HEK293 (cell line): Measurements from ENCODE around the gene MCF2L.

ENCODE experiments used
- CTCF ChIA-PET: fragments of 350-600 bp; formaldehyde crosslinking; extraction: SDS; loops from one replicate; lab custom pipeline; 2021; ENCODE audit warnings: antibody characterized with exemption; lab: Yijun Ruan, JAX
- POLR2A ChIA-PET: fragments of 300-600 bp; formaldehyde crosslinking; extraction: SDS; loops from one replicate; lab custom pipeline; 2020; ENCODE audit warnings: antibody characterized with exemption, inconsistent platforms; lab: Yijun Ruan, JAX
- H3K27ac ChIP-seq: fragments of 200-500 bp; sonication (Bioruptor generic); 2 replicates; pipeline ENCODE4 v1.5.1; 2014; ENCODE audit warnings: low read depth, low read length, control low read depth, inconsistent platforms; ENCODE audit errors: extremely low read depth
- H3K36me3 ChIP-seq, 2 experiments: fragments of 200-500 bp in 1 of 2; sonication (Bioruptor generic) in 1 of 2; 1 replicate in 1 of 2; 2 replicates in 1 of 2; pipeline ENCODE4 v1.5.1; 2014 to 2017; ENCODE audit warnings: inconsistent platforms in 2 of 2, low read length in 2 of 2; ENCODE audit not compliant: control insufficient read depth in 2 of 2, insufficient read depth in 1 of 2
- H3K4me1 ChIP-seq: fragments of 200-500 bp; sonication (Bioruptor generic); 2 replicates; pipeline ENCODE4 v1.5.1; 2014; ENCODE audit warnings: mild to moderate bottlenecking, low read length, inconsistent platforms; ENCODE audit not compliant: control insufficient read depth, insufficient read depth
- H3K4me3 ChIP-seq: 2 replicates; pipeline ENCODE4 v1.5.1; 2011; ENCODE audit warnings: low read depth, mild to moderate bottlenecking, control low read depth, low read length, moderate library complexity
- H3K9me3 ChIP-seq: fragments of 200-500 bp; sonication (Bioruptor generic); 2 replicates; pipeline ENCODE4 v1.5.1; 2014; ENCODE audit warnings: low read depth, low read length, inconsistent platforms; ENCODE audit not compliant: control insufficient read depth, insufficient read depth
- AEBP2 ChIP-seq: fragments of 450-650 bp; formaldehyde crosslinking; IDR thresholded peaks from 2 replicates; pipeline ENCODE4 v1.5.1; 2016; ENCODE audit warnings: missing biosample characterization, missing genetic modification characterization, borderline replicate concordance
- ATF2 ChIP-seq: fragments of 450-650 bp; formaldehyde crosslinking; IDR thresholded peaks from 2 replicates; pipeline ENCODE4 v1.5.1; 2016; ENCODE audit warnings: missing biosample characterization, missing genetic modification characterization, low read depth
- BCL11B ChIP-seq: fragments of 450-650 bp; formaldehyde crosslinking; IDR thresholded peaks from 2 replicates; pipeline ENCODE4 v1.5.1; 2016; ENCODE audit warnings: low read depth, missing biosample characterization, missing genetic modification characterization
- GFI1B ChIP-seq: fragments of 450-650 bp; formaldehyde crosslinking; IDR thresholded peaks from 2 replicates; pipeline ENCODE4 v1.5.1; 2016; ENCODE audit warnings: missing biosample characterization, missing genetic modification characterization
- HOXC10 ChIP-seq: sonication (generic); formaldehyde crosslinking; IDR thresholded peaks from 2 replicates; pipeline ENCODE4 v1.8.1; 2023; ENCODE audit warnings: mild to moderate bottlenecking, missing genetic modification reagents
- KLF1 ChIP-seq: fragments of 450-650 bp; formaldehyde crosslinking; IDR thresholded peaks from 2 replicates; pipeline ENCODE4 v1.5.1; 2016; ENCODE audit warnings: missing biosample characterization, missing genetic modification characterization
- KLF16 ChIP-seq: fragments of 450-650 bp; formaldehyde crosslinking; IDR thresholded peaks from 2 replicates; pipeline ENCODE4 v1.5.1; 2017; ENCODE audit warnings: missing biosample characterization, missing genetic modification characterization
- KLF17 ChIP-seq: fragments of 450-650 bp; formaldehyde crosslinking; IDR thresholded peaks from 2 replicates; pipeline ENCODE4 v1.5.1; 2016; ENCODE audit warnings: missing biosample characterization, missing genetic modification characterization
- MYNN ChIP-seq: fragments of 450-650 bp; formaldehyde crosslinking; IDR thresholded peaks from 2 replicates; pipeline ENCODE4 v1.5.1; 2016; ENCODE audit warnings: missing biosample characterization, missing genetic modification characterization, borderline replicate concordance
- PRDM6 ChIP-seq: fragments of 450-650 bp; formaldehyde crosslinking; IDR thresholded peaks from 2 replicates; pipeline ENCODE4 v1.5.1; 2017; ENCODE audit warnings: missing biosample characterization, missing genetic modification characterization
- TRIM28 ChIP-seq: IDR thresholded peaks from 2 replicates; pipeline ENCODE4 v1.6.1; 2011; ENCODE audit warnings: low read length, control low read depth, borderline replicate concordance
- ZBTB20 ChIP-seq: fragments of 450-650 bp; formaldehyde crosslinking; IDR thresholded peaks from 2 replicates; pipeline ENCODE4 v1.5.1; 2016; ENCODE audit warnings: missing biosample characterization, missing genetic modification characterization
- ZBTB8A ChIP-seq: fragments of 450-650 bp; formaldehyde crosslinking; IDR thresholded peaks from 2 replicates; pipeline ENCODE4 v1.5.1; 2016; ENCODE audit warnings: missing biosample characterization, missing genetic modification characterization
- ZNF341 ChIP-seq: fragments of 450-650 bp; formaldehyde crosslinking; IDR thresholded peaks from 2 replicates; pipeline ENCODE4; 2016; ENCODE audit warnings: low read depth, missing biosample characterization, missing genetic modification characterization
- ZNF423 ChIP-seq: fragments of 450-650 bp; formaldehyde crosslinking; IDR thresholded peaks from 2 replicates; pipeline ENCODE4 v1.5.1; 2016; ENCODE audit warnings: missing biosample characterization, missing genetic modification characterization
- ZNF433 ChIP-seq: fragments of 450-650 bp; formaldehyde crosslinking; IDR thresholded peaks from 2 replicates; pipeline ENCODE4 v1.5.1; 2016; ENCODE audit warnings: missing biosample characterization, missing genetic modification characterization, low read depth
- ZNF518A ChIP-seq: fragments of 450-650 bp; formaldehyde crosslinking; conservative IDR thresholded peaks from 2 replicates; pipeline ENCODE4 v1.5.1; 2016; ENCODE audit warnings: low read depth, missing biosample characterization, missing genetic modification characterization
- ZNF558 ChIP-seq: fragments of 450-650 bp; formaldehyde crosslinking; IDR thresholded peaks from 2 replicates; pipeline ENCODE4 v1.5.1; 2016; ENCODE audit warnings: missing biosample characterization, missing genetic modification characterization
- ZNF585B ChIP-seq: fragments of 450-650 bp; formaldehyde crosslinking; IDR thresholded peaks from 2 replicates; pipeline ENCODE4 v1.5.1; 2016; ENCODE audit warnings: missing biosample characterization, missing genetic modification characterization
- ZNF692 ChIP-seq: fragments of 450-650 bp; formaldehyde crosslinking; IDR thresholded peaks from 2 replicates; pipeline ENCODE4 v1.5.1; 2016; ENCODE audit warnings: missing biosample characterization, missing genetic modification characterization
- ZNF707 ChIP-seq: fragments of 450-650 bp; formaldehyde crosslinking; IDR thresholded peaks from 2 replicates; pipeline ENCODE4 v1.5.1; 2016; ENCODE audit warnings: missing biosample characterization, missing genetic modification characterization
- ZNF792 ChIP-seq: fragments of 450-650 bp; formaldehyde crosslinking; IDR thresholded peaks from 2 replicates; pipeline ENCODE4 v1.5.1; 2016; ENCODE audit warnings: missing biosample characterization, missing genetic modification characterization

MCF2L gene

GRCh38 chr13:113120300-113121182 is 151.5 kb downstream of the MCF2L start:
- H3K4me3 ChIP-seq: no peak overlapping the region
- POLR2A ChIA-PET: interaction anchor here (0.6 kb wide), 1 partner anchor 178 kb away, joined by 3 read pairs; no protein-coding TSS in a partner anchor
- TF ChIP-seq ZBTB8A (tag by site-specific recombination) (no peak), ZNF792 (tag by site-specific recombination) (no peak), ZNF341 (tag by site-specific recombination) (no peak), BCL11B (tag by site-specific recombination) (no peak), ZNF423 (no peak), KLF16 (no peak), ZNF518A (tag by site-specific recombination) (no peak), ZNF585B (tag by site-specific recombination) (no peak), KLF1 (no peak), PRDM6 (no peak), GFI1B (tag by site-specific recombination) (no peak)
- CTCF ChIA-PET: no interaction called here
- H3K27ac ChIP-seq: no peak overlapping the region
- H3K9me3 ChIP-seq: no peaks in the 10 kb centered on the region
- no peaks in the 10 kb centered on the region for H3K36me3 ChIP-seq
- no peaks in the 10 kb centered on the region for H3K4me1 ChIP-seq

GRCh38 chr13:113121183-113121927 is 152.3 kb downstream of the MCF2L start:
- H3K4me3 ChIP-seq: no peak overlapping the region
- H3K4me1 ChIP-seq: no peaks in the 10 kb centered on the region
- ChIA-PET POLR2A (no interaction called here), CTCF (no interaction called here)
- H3K27ac ChIP-seq: no peak overlapping the region
- H3K36me3 ChIP-seq: no peaks in the 10 kb centered on the region
- no peaks in the 10 kb centered on the region for H3K9me3 ChIP-seq
- TF ChIP-seq MYNN (no peak), ZNF707 (no peak), TRIM28 (no peak), KLF17 (tag by site-specific recombination) (no peak), ZBTB20 (tag by site-specific recombination) (no peak), ATF2 (no peak), AEBP2 (tag by site-specific recombination) (no peak), HOXC10 (CRISPR knock-in tag) (no peak), ZNF433 (tag by site-specific recombination) (no peak), ZNF558 (tag by site-specific recombination) (no peak), ZNF692 (no peak)
